Measurements from ENCODE around the gene SH3TC1.

Gene SH3TC1

GRCh38 chr4:8205749-8206611, 6.9 kb downstream of the SH3TC1 start:
- no peak for TF ChIP-seq CTCF (conservative IDR thresholded peaks at IDR 0.05)
- TF ChIP-seq ZFX (IDR thresholded peaks at IDR 0.05) = no peak
- no peak overlapping the region for H3K27ac ChIP-seq

- no peak overlapping the region for H3K27ac ChIP-seq
- no peak for TF ChIP-seq CTCF (conservative IDR thresholded peaks at IDR 0.05)
- no peak for TF ChIP-seq ZFX (IDR thresholded peaks at IDR 0.05)
Observed at GRCh38 chr4:8207314-8207713, 8.2 kb downstream of the SH3TC1 start.

- no peak overlapping the region for H3K27ac ChIP-seq
- no peak for TF ChIP-seq ZFX (IDR thresholded peaks at IDR 0.05)
- no peak for TF ChIP-seq CTCF (conservative IDR thresholded peaks at IDR 0.05)
Observed at GRCh38 chr4:8208565-8208964, 9.5 kb downstream of the SH3TC1 start.

- TF ChIP-seq ZFX (IDR thresholded peaks at IDR 0.05) (no peak), CTCF (conservative IDR thresholded peaks at IDR 0.05) (no peak)
- H3K27ac ChIP-seq = no peak overlapping the region
Observed at GRCh38 chr4:8209181-8209874, 10.2 kb downstream of the SH3TC1 start.

GRCh38 chr4:8210010-8210409, 10.9 kb downstream of the SH3TC1 start:
- TF ChIP-seq CTCF (conservative IDR thresholded peaks at IDR 0.05) = no peak
- no peak for TF ChIP-seq ZFX (IDR thresholded peaks at IDR 0.05)
- no peak overlapping the region for H3K27ac ChIP-seq

GRCh38 chr4:8210616-8211015, 11.5 kb downstream of the SH3TC1 start:
- H3K27ac ChIP-seq = no peak overlapping the region
- TF ChIP-seq CTCF (conservative IDR thresholded peaks at IDR 0.05) (no peak), ZFX (IDR thresholded peaks at IDR 0.05) (no peak)

GRCh38 chr4:8211251-8211650, 12.2 kb downstream of the SH3TC1 start:
- TF ChIP-seq CTCF (conservative IDR thresholded peaks at IDR 0.05) (no peak), ZFX (IDR thresholded peaks at IDR 0.05) (no peak)

More at GRCh38 chr4:8211251-8211650, 12.2 kb downstream of the SH3TC1 start:
- no peak overlapping the region for H3K27ac ChIP-seq

Data from C4-2B (cell line).